Neural progenitor cell (in vitro differentiated cells): Measurements from ENCODE around the gene STK24. TPM values are rescaled to one million over a fixed set of nuclear protein-coding genes. Genes with fewer than 3 reads are reported as not detected.

Experiments
- DNase-seq: peaks from one replicate; pipeline ENCODE4 v3.0.0-alpha.2; 2016; ENCODE audit warnings: low spot score
- H2AFZ ChIP-seq: fragments of 200-600 bp; sonication (generic); replicated peaks from 2 replicates; pipeline ENCODE4 v1.6.1; 2016; ENCODE audit warnings: antibody characterized with exemption
- H3F3A ChIP-seq: fragments of 200-600 bp; sonication (generic); 2 replicates; pipeline ENCODE4 v1.6.1; 2016; ENCODE audit warnings: antibody characterized with exemption, low read depth
- H3K27ac ChIP-seq: fragments of 200-600 bp; sonication (generic); 2 replicates; pipeline ENCODE4 v1.5.1; 2016; ENCODE audit warnings: mild to moderate bottlenecking
- H3K27me3 ChIP-seq: fragments of 200-600 bp; sonication (generic); 2 replicates; pipeline ENCODE4 v1.6.1; 2016; ENCODE audit warnings: mild to moderate bottlenecking, moderate library complexity
- H3K36me3 ChIP-seq: fragments of 200-600 bp; sonication (generic); 2 replicates; pipeline ENCODE4 v1.5.1; 2016
- H3K4me1 ChIP-seq: fragments of 200-600 bp; sonication (generic); 2 replicates; pipeline ENCODE4 v1.6.1; 2016; ENCODE audit warnings: mixed run types
- H3K4me2 ChIP-seq: fragments of 200-600 bp; sonication (generic); 2 replicates; pipeline ENCODE4 v1.6.1; 2016
- H3K4me3 ChIP-seq: fragments of 200-600 bp; sonication (generic); 2 replicates; pipeline ENCODE4 v1.5.1; 2016
- H3K79me2 ChIP-seq: fragments of 200-600 bp; sonication (generic); 2 replicates; pipeline ENCODE4 v1.6.1; 2016; ENCODE audit warnings: low read depth
- H3K9ac ChIP-seq: fragments of 200-600 bp; sonication (generic); 2 replicates; pipeline ENCODE4 v1.6.1; 2016
- H3K9me3 ChIP-seq: fragments of 200-600 bp; sonication (generic); 2 replicates; pipeline ENCODE4 v1.5.1; 2016; ENCODE audit warnings: low read depth
- H4K20me1 ChIP-seq: fragments of 200-600 bp; sonication (generic); 2 replicates; pipeline ENCODE4 v1.6.1; 2016; ENCODE audit warnings: low read depth
- H3K27ac Mint-ChIP-seq: 3 replicates; pipeline ENCODE4 v1.8.0; 2021; ENCODE audit warnings: mixed read lengths
- H3K27me3 Mint-ChIP-seq: 2 replicates; pipeline ENCODE4 v1.8.0; 2022; ENCODE audit warnings: low read depth, mild to moderate bottlenecking, inconsistent platforms, moderate library complexity, mixed read lengths; ENCODE audit not compliant: insufficient read depth
- H3K36me3 Mint-ChIP-seq: 3 replicates; pipeline ENCODE4 v1.8.0; 2021; ENCODE audit warnings: mixed read lengths
- H3K4me1 Mint-ChIP-seq: 3 replicates; pipeline ENCODE4 v1.8.0; 2021; ENCODE audit warnings: mixed read lengths
- H3K4me3 Mint-ChIP-seq: 3 replicates; pipeline ENCODE4 v1.8.0; 2021; ENCODE audit warnings: mild to moderate bottlenecking, moderate library complexity, mixed read lengths
- H3K9me3 Mint-ChIP-seq: 3 replicates; pipeline ENCODE4 v1.8.0; 2020; ENCODE audit warnings: mixed read lengths
- CTCF ChIP-seq: fragments of 200-600 bp; sonication (generic); IDR thresholded peaks from 2 replicates; pipeline ENCODE4 v1.5.1; 2017; ENCODE audit warnings: antibody characterized with exemption, mild to moderate bottlenecking
- EZH2 ChIP-seq: fragments of 200-600 bp; sonication (generic); IDR thresholded peaks from 2 replicates; pipeline ENCODE4 v1.6.1; 2017; ENCODE audit warnings: antibody characterized with exemption, mild to moderate bottlenecking, moderate library complexity
- EZH2phosphoT487 ChIP-seq: fragments of 200-600 bp; sonication (generic); IDR thresholded peaks from 2 replicates; pipeline ENCODE4 v1.6.1; 2017; ENCODE audit warnings: antibody characterized with exemption
- total RNA-seq: library from RNA; depleted of rRNA; stranded (reverse); fragments of >200 nt; gene quantifications from 2 replicates; pipeline ENCODE4 v1.2.3, GENCODE V29; 2015; ENCODE audit warnings: low replicate concordance

STK24 gene
- total RNA-seq, 1 donor from 2014 or later: 330 TPM

DNA sequence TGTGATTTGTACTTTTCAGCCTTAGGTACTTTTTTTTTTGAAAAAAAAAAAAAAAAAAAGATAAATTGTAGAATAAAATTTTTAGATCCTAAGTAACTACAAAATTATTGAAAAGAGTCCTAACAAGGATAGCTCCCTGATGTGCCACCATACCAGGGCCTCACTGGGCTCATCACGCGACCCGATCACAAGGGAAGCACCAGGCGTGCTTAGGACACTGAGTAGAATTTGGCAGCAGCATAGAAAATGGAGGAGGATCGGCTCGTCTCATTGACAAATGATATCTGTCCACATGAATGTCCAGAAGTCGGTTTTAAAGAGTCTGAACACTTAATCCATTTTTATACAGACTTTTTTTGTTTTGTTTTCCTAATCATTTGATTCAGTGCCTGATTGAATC is 179.0 kb downstream of the STK24 start:
- no peak for TF ChIP-seq CTCF
- Histone ChIP-seq H3K79me2 (no peaks in the 10 kb centered on the region), H2AFZ (no peak overlapping the region), H4K20me1 (no peaks in the 10 kb centered on the region), H3K9ac (no peak overlapping the region), H3K4me1 (no peaks in the 10 kb centered on the region), H3K9me3 (no peaks in the 10 kb centered on the region), H3F3A (no peaks in the 10 kb centered on the region), H3K27me3 (no peaks in the 10 kb centered on the region), H3K36me3 (no peaks in the 10 kb centered on the region), H3K4me2 (no peak overlapping the region), H3K27ac (no peak overlapping the region), H3K4me3 (no peak overlapping the region)
- no peak overlapping the region for H3K27ac Mint-ChIP-seq
- H3K4me1 Mint-ChIP-seq: peaks cover 12% of the 10 kb centered on the region
- H3K36me3 Mint-ChIP-seq: peaks cover 14% of the 10 kb centered on the region
- no peak overlapping the region for H3K4me3 Mint-ChIP-seq
- no peaks in the 10 kb centered on the region for H3K9me3 Mint-ChIP-seq
- DNase-seq: no peak
- no peaks in the 10 kb centered on the region for H3K27me3 Mint-ChIP-seq

- Histone ChIP-seq H3K9ac (no peak overlapping the region), H3K9me3 (no peaks in the 10 kb centered on the region), H2AFZ (no peak overlapping the region), H3K27ac (no peak overlapping the region), H3K36me3 (no peaks in the 10 kb centered on the region), H4K20me1 (no peaks in the 10 kb centered on the region), H3K27me3 (no peaks in the 10 kb centered on the region), H3K4me2 (no peak overlapping the region), H3K4me1 (no peaks in the 10 kb centered on the region), H3K4me3 (no peak overlapping the region), H3F3A (no peaks in the 10 kb centered on the region), H3K79me2 (no peaks in the 10 kb centered on the region)
- H3K27ac Mint-ChIP-seq: no peak overlapping the region
- H3K4me1 Mint-ChIP-seq: peaks cover 12% of the 10 kb centered on the region
- no peaks in the 10 kb centered on the region for H3K27me3 Mint-ChIP-seq
- TF ChIP-seq EZH2phosphoT487 (no peak), CTCF (peak; percentile 14)
- H3K9me3 Mint-ChIP-seq: no peaks in the 10 kb centered on the region
- H3K36me3 Mint-ChIP-seq: peaks cover 20% of the 10 kb centered on the region
- H3K4me3 Mint-ChIP-seq: no peak overlapping the region
- DNase-seq: no peak
Measured at GRCh38 chr13:98397221-98397620, 179.7 kb downstream of the STK24 start.

DNA sequence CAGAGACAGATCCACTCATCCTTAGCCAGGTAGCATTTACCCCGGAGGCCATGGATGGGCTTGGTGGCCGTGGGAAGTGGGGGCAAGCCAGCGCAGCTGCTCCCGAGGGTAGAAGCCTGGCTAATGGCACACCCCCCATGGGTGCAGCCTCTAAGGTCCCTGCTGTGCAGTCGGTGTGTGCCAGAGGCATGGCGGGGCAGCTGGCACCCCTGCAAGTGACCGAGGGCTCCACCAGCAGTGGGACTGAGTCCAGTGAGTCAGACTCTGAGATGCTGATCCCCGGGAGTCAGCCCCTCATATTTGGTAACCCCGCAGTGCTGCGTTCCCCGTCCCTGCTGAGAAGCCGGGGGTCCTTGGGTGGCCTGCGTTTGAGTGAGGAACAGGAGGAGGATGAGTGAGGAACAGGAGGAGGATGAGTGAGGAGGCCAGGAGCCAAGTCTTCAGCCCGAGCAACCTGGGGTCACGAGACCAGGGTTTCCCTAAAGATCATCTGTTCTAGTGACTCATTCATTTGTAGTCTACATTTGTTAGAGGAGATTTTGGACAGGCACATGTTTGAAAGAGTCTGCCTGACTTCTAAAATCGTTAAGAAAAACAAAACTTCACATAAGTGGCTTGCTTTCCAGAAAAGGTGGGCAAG is 180.7 kb downstream of the STK24 start:
- Histone ChIP-seq H3K4me1 (no peaks in the 10 kb centered on the region), H3K27me3 (no peaks in the 10 kb centered on the region), H3K79me2 (no peaks in the 10 kb centered on the region), H3K27ac (no peak overlapping the region), H3K9ac (no peak overlapping the region), H3K9me3 (no peaks in the 10 kb centered on the region), H3K4me3 (no peak overlapping the region), H3F3A (no peaks in the 10 kb centered on the region), H3K4me2 (no peak overlapping the region), H2AFZ (no peak overlapping the region), H4K20me1 (no peaks in the 10 kb centered on the region), H3K36me3 (no peaks in the 10 kb centered on the region)
- Mint-ChIP-seq H3K9me3 (no peaks in the 10 kb centered on the region), H3K4me3 (no peak overlapping the region), H3K4me1 (peaks cover 6% of the 10 kb centered on the region), H3K36me3 (peaks cover 17% of the 10 kb centered on the region), H3K27ac (no peak overlapping the region), H3K27me3 (no peaks in the 10 kb centered on the region)
- TF ChIP-seq EZH2phosphoT487 (no peak), CTCF (no peak), EZH2 (no peak)
- DNase-seq: no peak

Other genes with a start within 250 kb of the STK24 start
- gene SLC15A1, start 175.6 kb upstream of the STK24 start, total RNA-seq: not detected in 2 replicates